C4-2B (cell line): ENCODE data around the gene SFXN3.

Source experiments
- H3K27ac ChIP-seq: fragments of 450-650 bp; 2 replicates; pipeline ENCODE4 v1.5.1; 2017
- ZFX ChIP-seq: fragments of 450-650 bp; IDR thresholded peaks from 2 replicates; pipeline ENCODE4 v1.6.1; 2017
- TF ChIP-seq, protein P1 (sequence below): fragments of 450-650 bp; conservative IDR thresholded peaks from 2 replicates; pipeline ENCODE4 v1.5.1; 2017; ENCODE audit warnings: mild to moderate bottlenecking

The SFXN3 gene

GRCh38 chr10:101065481-101066145 lies 34.6 kb downstream of the SFXN3 start:
- TF ChIP-seq, protein P1, sequence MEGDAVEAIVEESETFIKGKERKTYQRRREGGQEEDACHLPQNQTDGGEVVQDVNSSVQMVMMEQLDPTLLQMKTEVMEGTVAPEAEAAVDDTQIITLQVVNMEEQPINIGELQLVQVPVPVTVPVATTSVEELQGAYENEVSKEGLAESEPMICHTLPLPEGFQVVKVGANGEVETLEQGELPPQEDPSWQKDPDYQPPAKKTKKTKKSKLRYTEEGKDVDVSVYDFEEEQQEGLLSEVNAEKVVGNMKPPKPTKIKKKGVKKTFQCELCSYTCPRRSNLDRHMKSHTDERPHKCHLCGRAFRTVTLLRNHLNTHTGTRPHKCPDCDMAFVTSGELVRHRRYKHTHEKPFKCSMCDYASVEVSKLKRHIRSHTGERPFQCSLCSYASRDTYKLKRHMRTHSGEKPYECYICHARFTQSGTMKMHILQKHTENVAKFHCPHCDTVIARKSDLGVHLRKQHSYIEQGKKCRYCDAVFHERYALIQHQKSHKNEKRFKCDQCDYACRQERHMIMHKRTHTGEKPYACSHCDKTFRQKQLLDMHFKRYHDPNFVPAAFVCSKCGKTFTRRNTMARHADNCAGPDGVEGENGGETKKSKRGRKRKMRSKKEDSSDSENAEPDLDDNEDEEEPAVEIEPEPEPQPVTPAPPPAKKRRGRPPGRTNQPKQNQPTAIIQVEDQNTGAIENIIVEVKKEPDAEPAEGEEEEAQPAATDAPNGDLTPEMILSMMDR = no peak
- TF ChIP-seq ZFX = no peak
- H3K27ac ChIP-seq = peak overlapping the region; percentile 99

DNA sequence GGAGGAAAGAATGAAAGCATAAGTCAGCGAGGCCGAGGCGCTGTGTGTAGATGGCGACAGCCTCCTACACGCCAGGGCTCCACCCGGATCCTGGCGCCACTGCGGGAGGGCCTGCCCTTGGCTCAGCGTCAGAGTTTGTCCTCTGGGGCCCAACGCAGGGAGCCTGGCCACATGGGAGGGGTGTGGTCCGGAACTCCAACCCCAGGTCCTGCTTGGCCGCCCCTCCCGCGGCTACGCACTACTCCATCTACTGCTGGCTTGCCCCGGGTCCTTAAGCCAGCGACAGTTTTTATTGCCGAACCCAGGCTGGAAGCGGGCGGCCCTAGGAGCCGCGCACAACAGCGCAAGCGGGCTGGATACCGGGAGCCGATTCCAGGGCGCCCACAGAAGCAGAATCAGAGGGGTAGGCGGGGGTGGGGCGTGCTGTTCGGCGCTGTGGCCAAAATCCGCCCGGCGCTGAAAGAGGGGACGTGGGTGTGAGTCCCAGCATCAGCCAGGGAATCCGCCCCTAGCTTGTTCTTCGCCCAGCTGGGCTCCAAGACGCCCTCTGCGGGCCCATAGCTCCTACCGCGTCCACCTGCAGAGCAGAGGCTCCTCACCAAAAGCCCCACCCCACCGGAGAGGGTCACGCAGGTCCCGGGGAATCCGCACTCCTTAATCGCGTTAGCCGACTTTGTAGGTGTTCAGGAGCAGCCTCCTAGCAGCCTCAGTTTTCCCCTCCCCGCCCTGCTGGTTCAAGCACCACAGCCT lies 35.3 kb downstream of the SFXN3 start:
- H3K27ac ChIP-seq = peak overlapping the region; percentile 99

GRCh38 chr10:101066896-101067355 lies 35.9 kb downstream of the SFXN3 start:
- H3K27ac ChIP-seq = peak overlapping the region; percentile 99
- TF ChIP-seq, protein P1 = no peak
- TF ChIP-seq ZFX = no peak

More for the DNA sequence above, 35.3 kb downstream of the SFXN3 start:
- no peak for TF ChIP-seq ZFX
- TF ChIP-seq, protein P1 = peak; percentile 37

DNA sequence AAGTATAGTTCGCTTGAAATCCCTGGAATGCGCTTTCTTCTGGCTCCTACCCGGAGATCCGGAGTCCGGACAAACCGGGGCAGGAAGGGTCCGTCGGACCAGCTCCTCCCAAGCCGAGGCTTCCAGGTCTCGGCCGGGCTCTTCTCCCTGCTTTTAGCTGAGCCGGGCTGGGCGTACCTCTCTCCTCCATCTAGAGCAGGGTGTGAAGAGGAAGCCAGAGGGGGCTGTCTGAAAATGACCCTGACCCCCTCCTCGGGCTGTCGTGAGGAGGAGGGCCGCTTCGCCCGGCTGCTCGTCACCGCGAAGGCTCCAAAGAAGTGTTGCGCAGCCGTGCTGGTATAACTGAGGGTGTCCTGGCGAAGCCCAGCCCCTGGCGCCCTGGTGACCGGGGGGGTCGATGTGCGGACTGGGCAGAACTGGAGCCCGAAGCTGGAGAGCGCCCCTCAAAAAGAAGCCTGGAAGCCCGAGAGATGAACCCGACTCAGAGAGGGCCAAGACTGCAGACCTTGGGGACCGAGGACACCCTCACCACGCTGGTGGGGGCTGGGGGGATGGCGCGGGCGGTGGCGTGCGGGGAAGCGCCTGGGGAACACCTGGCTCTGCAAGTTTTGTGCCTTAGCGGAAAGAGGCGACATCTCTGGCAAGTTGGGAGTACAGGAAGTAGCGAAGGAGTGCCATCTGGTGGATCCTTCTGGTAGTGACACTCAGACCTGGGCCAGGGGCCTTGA lies 36.5 kb downstream of the SFXN3 start:
- H3K27ac ChIP-seq = peak overlapping the region; percentile 99
- no peak for TF ChIP-seq ZFX
- TF ChIP-seq, protein P1 = peak; percentile 77

DNA sequence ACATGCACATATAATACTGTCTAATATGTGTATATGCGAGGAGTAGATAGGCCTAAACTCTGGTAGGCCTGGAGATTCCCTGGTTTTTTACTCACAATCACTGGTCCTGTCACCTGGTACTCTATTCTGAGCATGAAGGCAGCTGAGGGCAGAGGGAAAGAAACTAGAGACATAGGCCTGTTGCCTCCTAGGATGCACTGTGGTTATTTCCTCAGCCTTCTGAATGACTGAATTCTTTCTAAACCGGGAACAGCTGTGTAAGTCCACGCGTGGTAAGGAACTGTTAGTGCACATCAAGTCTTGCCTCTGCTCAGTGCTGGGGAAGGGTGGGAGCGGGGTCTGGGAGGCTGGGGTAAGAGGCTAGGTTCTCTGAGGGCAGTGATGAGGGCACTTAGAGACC lies 38.4 kb downstream of the SFXN3 start:
- no peak for TF ChIP-seq ZFX
- TF ChIP-seq, protein P1 = no peak
- H3K27ac ChIP-seq = no peak overlapping the region

DNA sequence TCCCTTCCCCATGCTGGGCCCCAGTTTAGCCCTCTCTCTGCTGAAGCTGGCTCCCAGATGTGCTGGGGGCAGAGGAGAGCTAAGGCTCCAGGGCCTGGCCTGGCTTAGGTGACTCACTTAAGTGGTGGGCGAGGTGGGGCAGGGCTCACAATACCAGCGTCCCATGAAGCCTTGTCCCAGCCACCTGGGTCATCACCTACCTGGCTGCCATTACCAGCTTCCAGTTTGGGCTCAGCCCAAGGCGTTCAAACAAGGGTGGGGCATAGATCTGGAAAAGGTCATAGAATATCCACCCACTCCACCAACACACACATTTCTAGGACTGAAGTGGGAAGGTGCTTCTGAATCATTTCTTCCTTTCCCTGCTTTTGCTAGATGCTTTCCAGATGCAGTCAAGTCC lies 39.1 kb downstream of the SFXN3 start:
- H3K27ac ChIP-seq = no peak overlapping the region

More for the DNA sequence above, 39.1 kb downstream of the SFXN3 start:
- no peak for TF ChIP-seq ZFX
- TF ChIP-seq, protein P1 = no peak
